Measurements from ENCODE around the gene GJD3.
A peak's percentile ranks its signal among the peaks of the same experiment; 100 is the strongest.
"Not testable (repeated sequence)": the region's sequence is repeated elsewhere in the genome, so short reads cannot be mapped to it uniquely, and the experiment has no call there.

The GJD3 gene

GRCh38 chr17:40364121-40364861 is at the start of gene GJD3:
Gene GJD3, minus strand, starts transcription at chr17:40364737. Its CDS starts 922 bp downstream, at chr17:40363815.
- Histone ChIP-seq H3K9me3 (ENCODE audit: control insufficient read depth in 1 of 2, low read length in 2 of 2) (no peaks in the 10 kb centered on the region), H3K27ac (ENCODE audit: low read length) (no peak within 1 kb of the TSS), H3K36me3 (ENCODE audit: control insufficient read depth in 1 of 2, insufficient read depth in 2 of 2, low read length in 2 of 2) (no peaks in the 10 kb centered on the region), H3K4me1 (ENCODE audit: control insufficient read depth in 1 of 2, insufficient read depth in 2 of 2, low read length in 2 of 2) (peaks cover 0 to 13% of the 10 kb centered on the region in 2 donors), H3K4me3 (ENCODE audit: low read depth in 1 of 2, low read length in 2 of 2) (peak within 1 kb of the TSS; percentile 55 to 71), H3K27me3 (ENCODE audit: low read depth, low read length) (no peaks in the 10 kb centered on the region)

DNA sequence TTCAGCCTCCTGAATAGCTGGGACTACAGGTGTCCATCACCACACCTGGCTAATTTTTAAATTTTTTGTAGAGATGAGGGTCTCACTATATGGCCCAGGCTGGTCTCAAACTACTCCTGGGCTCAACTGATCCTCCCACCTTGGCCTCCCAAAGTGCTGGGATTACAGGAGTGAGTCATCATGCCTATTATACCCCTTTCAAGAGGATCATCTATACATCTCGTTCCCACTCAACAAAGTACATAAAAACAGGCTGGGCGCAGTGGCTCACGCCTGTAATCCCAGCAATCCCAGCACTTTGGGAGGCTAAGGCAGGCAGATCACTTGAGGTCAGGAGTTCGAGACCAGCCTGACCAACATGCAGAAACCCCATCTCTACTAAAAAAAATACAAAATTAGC is 49.8 kb upstream of the GJD3 start:
- not testable (repeated sequence) for H3K27ac ChIP-seq (ENCODE audit: low read length); H3K9me3 ChIP-seq (ENCODE audit: control insufficient read depth in 1 of 2, low read length in 2 of 2); H3K4me3 ChIP-seq (ENCODE audit: low read depth in 1 of 2, low read length in 2 of 2); H3K36me3 ChIP-seq (ENCODE audit: control insufficient read depth in 1 of 2, insufficient read depth in 2 of 2, low read length in 2 of 2); H3K4me1 ChIP-seq (ENCODE audit: control insufficient read depth in 1 of 2, insufficient read depth in 2 of 2, low read length in 2 of 2); H3K27me3 ChIP-seq (ENCODE audit: low read depth, low read length)

DNA sequence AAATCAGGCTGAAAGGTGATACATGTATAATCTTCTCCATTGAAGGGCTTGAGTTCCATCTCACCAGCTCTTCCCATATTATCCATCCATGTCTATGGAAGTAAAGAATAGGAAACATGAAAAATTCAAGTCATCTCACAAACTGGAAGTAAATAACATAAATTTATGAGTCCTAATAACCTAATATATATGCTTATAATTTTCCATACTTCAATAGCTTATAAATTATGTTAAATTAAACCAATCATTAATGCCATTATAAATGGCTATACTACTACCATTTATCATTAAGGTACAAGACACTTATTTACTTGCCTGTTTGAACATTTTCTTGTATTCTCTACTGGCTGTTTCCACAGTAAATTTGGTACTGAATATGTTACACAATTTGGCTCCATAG is 48.3 kb upstream of the GJD3 start:
- Histone ChIP-seq H3K27ac (ENCODE audit: low read length) (no peak overlapping the region), H3K4me3 (ENCODE audit: low read depth in 1 of 2, low read length in 2 of 2) (no peak overlapping the region), H3K36me3 (ENCODE audit: control insufficient read depth in 1 of 2, insufficient read depth in 2 of 2, low read length in 2 of 2) (no peaks in the 10 kb centered on the region), H3K4me1 (ENCODE audit: control insufficient read depth in 1 of 2, insufficient read depth in 2 of 2, low read length in 2 of 2) (peaks cover 0 to 6% of the 10 kb centered on the region in 2 donors), H3K27me3 (ENCODE audit: low read depth, low read length) (no peaks in the 10 kb centered on the region), H3K9me3 (ENCODE audit: control insufficient read depth in 1 of 2, low read length in 2 of 2) (no peaks in the 10 kb centered on the region)

GRCh38 chr17:40411821-40412220 is 47.3 kb upstream of the GJD3 start:
- no peaks in the 10 kb centered on the region for H3K4me1 ChIP-seq (ENCODE audit: control insufficient read depth in 1 of 2, insufficient read depth in 2 of 2, low read length in 2 of 2)
- no peaks in the 10 kb centered on the region for H3K9me3 ChIP-seq (ENCODE audit: control insufficient read depth in 1 of 2, low read length in 2 of 2)
- no peaks in the 10 kb centered on the region for H3K36me3 ChIP-seq (ENCODE audit: control insufficient read depth in 1 of 2, insufficient read depth in 2 of 2, low read length in 2 of 2)
- no peak overlapping the region for H3K27ac ChIP-seq (ENCODE audit: low read length)
- H3K4me3 ChIP-seq (ENCODE audit: low read depth in 1 of 2, low read length in 2 of 2), result no peak overlapping the region
- H3K27me3 ChIP-seq (ENCODE audit: low read depth, low read length), result no peaks in the 10 kb centered on the region

DNA sequence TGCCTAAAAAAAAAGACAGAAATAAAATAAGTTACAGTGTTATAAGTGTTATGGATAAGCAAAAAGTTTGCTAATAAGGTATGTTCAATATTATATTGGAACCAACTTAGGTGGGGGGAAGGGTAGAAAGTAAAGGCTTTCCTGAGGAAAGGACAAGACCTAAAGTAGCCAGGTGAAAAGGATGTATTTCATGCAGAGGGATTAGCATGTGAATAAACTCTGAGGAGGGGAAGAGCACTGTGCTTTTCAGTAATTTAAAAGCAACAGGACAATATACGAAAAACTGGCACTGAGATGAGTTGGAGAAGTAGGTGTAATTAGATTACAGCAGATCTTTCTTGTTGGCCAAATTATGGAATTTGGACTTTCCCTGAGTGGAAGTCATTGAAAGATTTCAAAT is 45.5 kb upstream of the GJD3 start:
- Histone ChIP-seq H3K27ac (ENCODE audit: low read length) (no peak overlapping the region), H3K27me3 (ENCODE audit: low read depth, low read length) (no peaks in the 10 kb centered on the region), H3K4me3 (ENCODE audit: low read depth in 1 of 2, low read length in 2 of 2) (no peak overlapping the region), H3K4me1 (ENCODE audit: control insufficient read depth in 1 of 2, insufficient read depth in 2 of 2, low read length in 2 of 2) (no peaks in the 10 kb centered on the region), H3K9me3 (ENCODE audit: control insufficient read depth in 1 of 2, low read length in 2 of 2) (no peaks in the 10 kb centered on the region), H3K36me3 (ENCODE audit: control insufficient read depth in 1 of 2, insufficient read depth in 2 of 2, low read length in 2 of 2) (no peaks in the 10 kb centered on the region)

DNA sequence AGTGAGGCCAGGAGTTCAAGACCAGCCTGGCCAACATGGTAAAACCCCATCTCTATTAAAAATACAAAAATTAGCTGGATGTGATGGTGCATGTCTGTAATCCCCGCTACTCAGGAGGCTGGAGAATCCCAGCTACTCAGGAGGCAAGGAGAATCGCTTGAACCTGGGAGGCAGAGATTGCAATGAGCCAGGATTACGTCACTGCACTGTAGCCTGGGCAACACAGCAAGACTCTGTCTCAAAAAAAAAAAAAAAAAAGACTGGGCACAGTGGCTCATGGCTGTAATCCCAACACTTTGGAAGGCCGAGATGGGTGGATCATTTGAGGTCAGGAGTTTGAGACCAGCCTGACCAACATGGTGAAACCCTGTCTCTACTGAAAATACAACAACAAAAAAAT is 45.0 kb upstream of the GJD3 start:
- H3K4me1 ChIP-seq (ENCODE audit: control insufficient read depth in 1 of 2, insufficient read depth in 2 of 2, low read length in 2 of 2); H3K27me3 ChIP-seq (ENCODE audit: low read depth, low read length): not testable (repeated sequence)

GRCh38 chr17:40407460-40407859 is 42.9 kb upstream of the GJD3 start:
- H3K4me1 ChIP-seq (ENCODE audit: control insufficient read depth in 1 of 2, insufficient read depth in 2 of 2, low read length in 2 of 2), result no peaks in the 10 kb centered on the region
- H3K27me3 ChIP-seq (ENCODE audit: low read depth, low read length), result no peaks in the 10 kb centered on the region
- no peaks in the 10 kb centered on the region for H3K36me3 ChIP-seq (ENCODE audit: control insufficient read depth in 1 of 2, insufficient read depth in 2 of 2, low read length in 2 of 2)
- H3K4me3 ChIP-seq (ENCODE audit: low read depth in 1 of 2, low read length in 2 of 2), result no peak overlapping the region
- H3K27ac ChIP-seq (ENCODE audit: low read length), result no peak overlapping the region
- H3K9me3 ChIP-seq (ENCODE audit: control insufficient read depth in 1 of 2, low read length in 2 of 2), result no peaks in the 10 kb centered on the region

More for the DNA sequence above, 45.0 kb upstream of the GJD3 start:
- H3K36me3 ChIP-seq (ENCODE audit: control insufficient read depth in 1 of 2, insufficient read depth in 2 of 2, low read length in 2 of 2); H3K27ac ChIP-seq (ENCODE audit: low read length); H3K9me3 ChIP-seq (ENCODE audit: control insufficient read depth in 1 of 2, low read length in 2 of 2); H3K4me3 ChIP-seq (ENCODE audit: low read depth in 1 of 2, low read length in 2 of 2): not testable (repeated sequence)

- Histone ChIP-seq H3K27ac (ENCODE audit: low read length) (no peak overlapping the region), H3K9me3 (ENCODE audit: control insufficient read depth in 1 of 2, low read length in 2 of 2) (no peaks in the 10 kb centered on the region), H3K27me3 (ENCODE audit: low read depth, low read length) (no peaks in the 10 kb centered on the region), H3K4me3 (ENCODE audit: low read depth in 1 of 2, low read length in 2 of 2) (no peak overlapping the region), H3K36me3 (ENCODE audit: control insufficient read depth in 1 of 2, insufficient read depth in 2 of 2, low read length in 2 of 2) (no peaks in the 10 kb centered on the region), H3K4me1 (ENCODE audit: control insufficient read depth in 1 of 2, insufficient read depth in 2 of 2, low read length in 2 of 2) (no peaks in the 10 kb centered on the region)
Observed at GRCh38 chr17:40404003-40404402, 39.5 kb upstream of the GJD3 start.

- Histone ChIP-seq H3K27ac (ENCODE audit: low read length) (no peak overlapping the region), H3K4me3 (ENCODE audit: low read depth in 1 of 2, low read length in 2 of 2) (no peak overlapping the region), H3K9me3 (ENCODE audit: control insufficient read depth in 1 of 2, low read length in 2 of 2) (no peaks in the 10 kb centered on the region), H3K4me1 (ENCODE audit: control insufficient read depth in 1 of 2, insufficient read depth in 2 of 2, low read length in 2 of 2) (no peaks in the 10 kb centered on the region), H3K36me3 (ENCODE audit: control insufficient read depth in 1 of 2, insufficient read depth in 2 of 2, low read length in 2 of 2) (no peaks in the 10 kb centered on the region), H3K27me3 (ENCODE audit: low read depth, low read length) (no peaks in the 10 kb centered on the region)
Observed at GRCh38 chr17:40402668-40403067, 38.1 kb upstream of the GJD3 start.

GRCh38 chr17:40399185-40399584 is 34.6 kb upstream of the GJD3 start:
- no peak overlapping the region for H3K4me3 ChIP-seq (ENCODE audit: low read depth in 1 of 2, low read length in 2 of 2)
- H3K4me1 ChIP-seq (ENCODE audit: control insufficient read depth in 1 of 2, insufficient read depth in 2 of 2, low read length in 2 of 2), result no peaks in the 10 kb centered on the region
- no peaks in the 10 kb centered on the region for H3K9me3 ChIP-seq (ENCODE audit: control insufficient read depth in 1 of 2, low read length in 2 of 2)
- no peaks in the 10 kb centered on the region for H3K36me3 ChIP-seq (ENCODE audit: control insufficient read depth in 1 of 2, insufficient read depth in 2 of 2, low read length in 2 of 2)
- H3K27me3 ChIP-seq (ENCODE audit: low read depth, low read length), result no peaks in the 10 kb centered on the region
- H3K27ac ChIP-seq (ENCODE audit: low read length), result no peak overlapping the region

DNA sequence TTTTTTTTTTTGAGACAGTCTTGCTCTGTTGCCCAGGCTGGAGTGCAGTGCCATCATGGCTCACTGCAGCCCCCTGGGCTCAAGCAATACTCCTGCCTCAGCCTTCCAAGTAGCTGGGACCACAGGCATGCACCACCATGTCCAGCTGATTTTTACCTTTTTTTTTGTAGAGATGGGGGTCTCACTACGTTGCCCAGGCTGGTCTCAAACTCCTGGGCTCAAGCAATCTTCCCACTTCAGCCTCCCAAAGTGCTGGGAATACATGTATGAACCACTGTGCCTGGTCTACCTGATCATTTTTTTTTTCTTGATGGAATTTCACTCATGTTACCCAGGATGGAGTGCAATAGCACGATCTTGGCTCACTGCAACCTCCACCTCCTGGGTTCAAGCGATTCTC is 22.0 kb upstream of the GJD3 start:
- H3K4me3 ChIP-seq (ENCODE audit: low read depth in 1 of 2, low read length in 2 of 2); H3K9me3 ChIP-seq (ENCODE audit: control insufficient read depth in 1 of 2, low read length in 2 of 2); H3K27ac ChIP-seq (ENCODE audit: low read length); H3K36me3 ChIP-seq (ENCODE audit: control insufficient read depth in 1 of 2, insufficient read depth in 2 of 2, low read length in 2 of 2); H3K4me1 ChIP-seq (ENCODE audit: control insufficient read depth in 1 of 2, insufficient read depth in 2 of 2, low read length in 2 of 2); H3K27me3 ChIP-seq (ENCODE audit: low read depth, low read length): not testable (repeated sequence)

- no peak overlapping the region for H3K27ac ChIP-seq (ENCODE audit: low read length)
- no peak overlapping the region for H3K4me3 ChIP-seq (ENCODE audit: low read depth in 1 of 2, low read length in 2 of 2)
- no peaks in the 10 kb centered on the region for H3K36me3 ChIP-seq (ENCODE audit: control insufficient read depth in 1 of 2, insufficient read depth in 2 of 2, low read length in 2 of 2)
Observed at GRCh38 chr17:40382251-40382650, 17.7 kb upstream of the GJD3 start.

More at GRCh38 chr17:40382251-40382650, 17.7 kb upstream of the GJD3 start:
- H3K27me3 ChIP-seq (ENCODE audit: low read depth, low read length), result no peaks in the 10 kb centered on the region
- no peaks in the 10 kb centered on the region for H3K4me1 ChIP-seq (ENCODE audit: control insufficient read depth in 1 of 2, insufficient read depth in 2 of 2, low read length in 2 of 2)
- no peaks in the 10 kb centered on the region for H3K9me3 ChIP-seq (ENCODE audit: control insufficient read depth in 1 of 2, low read length in 2 of 2)
